ENCODE results near the gene CDCA4. TPM values are rescaled to one million over a fixed set of nuclear protein-coding genes. Genes with fewer than 3 reads are reported as not detected.
"Not testable (repeated sequence)": the region's sequence is repeated elsewhere in the genome, so short reads cannot be mapped to it uniquely, and the experiment has no call there.

Gene CDCA4
- total RNA-seq, 1 donor from 2014 or later: 32.3 TPM

DNA sequence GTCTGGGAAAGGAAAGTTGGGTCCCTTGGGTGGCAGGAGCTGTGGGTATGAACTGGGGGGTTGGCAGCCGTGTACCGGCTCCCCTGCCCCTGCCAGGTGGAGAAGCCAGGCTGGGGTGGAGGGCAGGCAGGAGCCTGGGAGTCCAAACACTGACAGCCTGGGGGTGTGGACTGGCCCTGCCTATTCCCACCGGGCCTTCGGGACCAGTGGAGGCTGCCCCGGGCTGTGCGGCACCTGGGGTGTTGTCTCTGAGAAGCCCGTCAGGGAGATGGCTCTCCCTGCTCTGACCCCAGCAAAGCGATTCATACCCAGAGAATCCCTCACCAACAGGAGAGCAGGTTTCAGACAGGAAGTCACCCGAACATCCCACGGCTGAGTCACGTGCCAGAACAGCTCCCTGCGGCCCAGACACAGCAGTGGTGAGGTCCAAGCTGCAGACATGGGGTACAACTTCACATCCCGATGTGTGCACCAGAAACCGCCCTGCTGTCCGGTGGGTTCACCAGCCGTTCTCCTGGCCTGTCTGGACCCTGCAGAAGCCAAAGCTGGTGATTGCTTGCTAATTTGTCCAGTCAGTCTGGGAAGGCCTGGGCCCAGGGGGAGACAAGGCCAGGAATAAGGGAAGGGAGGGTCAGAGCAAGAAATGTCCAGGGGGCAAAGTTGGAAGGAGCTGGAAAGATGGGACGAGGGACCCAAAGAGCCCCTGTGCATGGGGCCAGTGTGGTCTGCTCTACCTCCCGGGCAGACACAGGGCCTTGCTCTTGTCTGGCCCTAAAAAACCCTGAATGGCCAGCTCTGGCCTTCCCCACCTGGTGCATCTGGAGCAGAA, 46.5 kb upstream of the CDCA4 start:
- Mint-ChIP-seq H3K36me3 (no peaks in the 10 kb centered on the region), H3K27ac (no peak overlapping the region), H3K27me3 (ENCODE audit: low read depth) (peaks cover 7% of the 10 kb centered on the region), H3K9me3 (no peaks in the 10 kb centered on the region), H3K4me3 (no peak overlapping the region), H3K4me1 (peaks cover 4% of the 10 kb centered on the region)
- TF ChIP-seq, protein P1, sequence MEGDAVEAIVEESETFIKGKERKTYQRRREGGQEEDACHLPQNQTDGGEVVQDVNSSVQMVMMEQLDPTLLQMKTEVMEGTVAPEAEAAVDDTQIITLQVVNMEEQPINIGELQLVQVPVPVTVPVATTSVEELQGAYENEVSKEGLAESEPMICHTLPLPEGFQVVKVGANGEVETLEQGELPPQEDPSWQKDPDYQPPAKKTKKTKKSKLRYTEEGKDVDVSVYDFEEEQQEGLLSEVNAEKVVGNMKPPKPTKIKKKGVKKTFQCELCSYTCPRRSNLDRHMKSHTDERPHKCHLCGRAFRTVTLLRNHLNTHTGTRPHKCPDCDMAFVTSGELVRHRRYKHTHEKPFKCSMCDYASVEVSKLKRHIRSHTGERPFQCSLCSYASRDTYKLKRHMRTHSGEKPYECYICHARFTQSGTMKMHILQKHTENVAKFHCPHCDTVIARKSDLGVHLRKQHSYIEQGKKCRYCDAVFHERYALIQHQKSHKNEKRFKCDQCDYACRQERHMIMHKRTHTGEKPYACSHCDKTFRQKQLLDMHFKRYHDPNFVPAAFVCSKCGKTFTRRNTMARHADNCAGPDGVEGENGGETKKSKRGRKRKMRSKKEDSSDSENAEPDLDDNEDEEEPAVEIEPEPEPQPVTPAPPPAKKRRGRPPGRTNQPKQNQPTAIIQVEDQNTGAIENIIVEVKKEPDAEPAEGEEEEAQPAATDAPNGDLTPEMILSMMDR (IDR thresholded peaks at IDR 0.05; ENCODE audit: unreplicated experiment): no peak
- DNase-seq (ENCODE audit: low spot score in 2 of 2, unreplicated experiment in 2 of 2): no peak

DNA sequence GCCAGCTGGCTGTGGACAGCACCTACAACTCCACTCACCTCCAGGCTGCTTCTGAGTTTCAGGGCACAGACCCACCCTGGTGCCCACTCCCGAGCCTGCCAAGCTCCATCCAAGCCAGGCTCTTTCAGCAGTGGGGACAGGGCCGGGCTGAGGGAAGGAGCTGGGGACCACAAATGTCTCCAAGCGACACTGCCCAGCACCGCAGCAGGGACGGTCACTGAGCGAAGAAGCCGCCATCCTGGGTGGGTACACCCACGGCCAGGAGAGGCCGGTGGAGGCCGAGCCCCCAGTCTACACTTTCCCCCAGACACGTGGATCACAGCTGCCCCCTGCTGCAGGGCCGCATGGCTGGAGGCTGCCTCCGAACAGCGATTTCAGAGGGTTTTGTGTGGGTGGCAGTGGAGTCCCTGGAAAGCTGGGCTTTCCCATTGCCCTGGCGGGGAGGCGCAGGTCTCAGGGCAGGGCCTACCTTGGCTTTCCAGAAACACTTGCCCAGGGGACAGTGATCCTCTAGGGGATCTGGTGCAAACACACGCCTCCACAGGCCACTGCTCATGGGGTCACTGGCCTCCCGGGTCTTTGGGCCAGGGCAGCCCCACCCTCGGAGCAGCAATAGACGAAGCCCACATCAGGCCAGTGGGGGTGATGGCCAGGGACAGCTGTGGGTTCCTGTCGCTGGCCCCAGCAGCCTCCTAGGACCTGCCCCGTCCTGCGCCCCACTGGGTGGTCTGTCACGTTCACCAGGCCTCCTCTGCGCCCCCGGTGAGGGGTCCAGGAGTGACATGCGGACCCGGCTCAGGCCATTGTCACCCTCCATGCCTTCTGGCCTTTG, 45.6 kb upstream of the CDCA4 start:
- TF ChIP-seq, protein P1 (IDR thresholded peaks at IDR 0.05; ENCODE audit: unreplicated experiment): no peak
- no peak overlapping the region for H3K4me3 Mint-ChIP-seq
- H3K4me1 Mint-ChIP-seq: peaks cover 8% of the 10 kb centered on the region
- no peak for DNase-seq (ENCODE audit: low spot score in 2 of 2, unreplicated experiment in 2 of 2)
- peaks cover under 1% of the 10 kb centered on the region for H3K27me3 Mint-ChIP-seq (ENCODE audit: low read depth)
- H3K9me3 Mint-ChIP-seq: no peaks in the 10 kb centered on the region
- H3K36me3 Mint-ChIP-seq: no peaks in the 10 kb centered on the region
- no peak overlapping the region for H3K27ac Mint-ChIP-seq

DNA sequence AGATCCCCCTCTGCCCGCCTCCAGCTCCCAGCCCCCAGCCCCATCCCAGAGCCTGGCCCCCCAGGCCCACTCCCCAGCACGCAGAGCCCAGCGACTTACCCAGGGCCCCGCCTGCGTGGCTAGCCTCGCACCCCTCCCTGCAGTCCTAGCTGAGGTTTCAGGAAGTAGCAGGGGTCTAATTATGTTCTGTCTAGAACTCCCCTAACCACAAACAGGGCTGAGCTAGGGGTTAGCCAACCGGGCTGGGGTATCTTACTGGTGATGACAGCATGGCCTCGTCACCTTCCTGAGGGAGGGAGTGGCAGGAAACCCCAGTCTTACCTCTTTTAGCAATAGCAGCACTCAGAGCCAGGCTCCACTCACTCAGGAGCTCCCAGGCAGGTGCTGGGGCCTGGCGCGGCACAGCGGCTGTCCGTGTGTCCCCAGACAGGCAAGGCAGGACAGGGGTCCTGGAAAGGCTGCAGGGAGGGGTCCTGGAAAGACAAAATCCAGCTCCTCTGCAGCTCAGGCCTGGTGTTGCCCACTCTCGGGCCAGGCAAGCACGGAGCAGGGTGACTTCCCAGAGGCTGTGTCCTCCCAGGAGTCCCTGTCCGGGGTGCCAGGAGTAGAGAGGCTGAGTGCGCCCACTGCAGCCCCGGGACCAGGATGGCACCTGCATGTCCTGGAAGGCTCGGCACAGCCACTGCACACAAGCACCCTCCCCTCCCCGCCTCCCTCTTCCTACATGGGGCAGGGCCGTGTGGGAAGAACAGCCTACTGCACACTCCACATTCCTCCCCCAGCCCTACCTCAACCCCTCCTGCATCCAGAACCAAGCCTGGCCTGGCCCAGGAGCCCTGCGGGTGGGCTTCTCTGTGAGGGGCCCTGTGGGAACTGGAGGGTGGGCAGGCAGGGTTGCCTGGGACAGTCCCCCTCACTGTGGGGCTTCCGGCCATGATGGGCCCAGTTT, 44.7 kb upstream of the CDCA4 start, which contains the start of gene GPR132:
TSS of gene GPR132 (minus strand) at position 151 of the 949 bp plus-strand sequence. CDS start 10,010 bp downstream, outside the sequence.
- TF ChIP-seq, protein P1 (IDR thresholded peaks at IDR 0.05; ENCODE audit: unreplicated experiment): no peak
- peaks cover 11% of the 10 kb centered on the region for H3K4me1 Mint-ChIP-seq
- no peaks in the 10 kb centered on the region for H3K27me3 Mint-ChIP-seq (ENCODE audit: low read depth)
- no peaks in the 10 kb centered on the region for H3K9me3 Mint-ChIP-seq
- no peaks in the 10 kb centered on the region for H3K36me3 Mint-ChIP-seq
- H3K27ac Mint-ChIP-seq: no peak within 1 kb of the TSS
- no peak for DNase-seq (ENCODE audit: low spot score in 2 of 2, unreplicated experiment in 2 of 2)
- no peak within 1 kb of the TSS for H3K4me3 Mint-ChIP-seq

DNA sequence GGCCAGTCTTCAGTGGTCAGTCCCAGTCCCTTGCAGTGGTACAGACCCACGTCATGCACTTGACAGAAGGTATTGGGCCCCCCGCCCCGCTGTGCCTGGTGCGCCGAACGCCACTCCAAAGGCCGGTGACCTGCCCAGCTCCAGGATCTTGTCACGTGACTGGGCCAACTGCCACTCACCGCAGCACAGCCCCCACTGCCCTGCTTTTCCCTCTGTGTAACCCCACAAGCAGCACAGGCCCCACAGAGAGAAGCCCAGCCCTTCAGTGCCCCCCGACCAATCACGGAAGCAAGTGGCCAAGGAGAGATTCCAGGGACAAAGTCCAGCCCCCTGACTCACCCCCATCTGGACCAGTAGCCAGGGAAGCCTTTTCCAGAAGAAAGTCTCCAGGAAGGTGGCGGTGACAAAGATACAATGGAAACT, 43.8 kb upstream of the CDCA4 start:
- no peaks in the 10 kb centered on the region for H3K27me3 Mint-ChIP-seq (ENCODE audit: low read depth)
- DNase-seq (ENCODE audit: low spot score in 2 of 2, unreplicated experiment in 2 of 2): no peak
- TF ChIP-seq, protein P1 (IDR thresholded peaks at IDR 0.05; ENCODE audit: unreplicated experiment): no peak
- no peaks in the 10 kb centered on the region for H3K36me3 Mint-ChIP-seq
- no peak overlapping the region for H3K4me3 Mint-ChIP-seq
- H3K27ac Mint-ChIP-seq: no peak overlapping the region
- peaks cover 18% of the 10 kb centered on the region for H3K4me1 Mint-ChIP-seq
- H3K9me3 Mint-ChIP-seq: no peaks in the 10 kb centered on the region

DNA sequence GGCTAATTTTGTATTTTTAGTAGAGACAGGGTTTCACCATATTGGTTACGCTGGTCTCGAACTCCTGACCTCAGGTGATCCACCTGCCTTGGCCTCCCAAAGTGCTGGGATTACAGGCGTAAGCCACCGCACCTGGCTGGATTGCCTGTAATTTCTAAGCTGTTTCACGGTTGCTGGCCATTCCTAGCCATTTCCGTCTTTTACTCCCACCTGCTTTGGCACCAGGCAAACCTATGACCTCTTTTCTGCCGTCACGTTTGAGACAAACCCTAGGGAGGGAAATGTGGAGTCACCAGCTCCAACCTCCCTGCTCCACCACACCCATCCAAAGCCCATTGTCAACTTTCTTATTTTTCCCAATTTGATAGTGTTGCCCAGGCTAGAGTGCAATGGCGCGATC, 43.1 kb upstream of the CDCA4 start:
- Mint-ChIP-seq H3K27me3 (ENCODE audit: low read depth) (no peaks in the 10 kb centered on the region), H3K36me3 (no peaks in the 10 kb centered on the region), H3K9me3 (no peaks in the 10 kb centered on the region), H3K4me1 (peaks cover 25% of the 10 kb centered on the region), H3K4me3 (no peak overlapping the region), H3K27ac (no peak overlapping the region)
- TF ChIP-seq, protein P1 (IDR thresholded peaks at IDR 0.05; ENCODE audit: unreplicated experiment): no peak
- DNase-seq (ENCODE audit: low spot score in 2 of 2, unreplicated experiment in 2 of 2): no peak

DNA sequence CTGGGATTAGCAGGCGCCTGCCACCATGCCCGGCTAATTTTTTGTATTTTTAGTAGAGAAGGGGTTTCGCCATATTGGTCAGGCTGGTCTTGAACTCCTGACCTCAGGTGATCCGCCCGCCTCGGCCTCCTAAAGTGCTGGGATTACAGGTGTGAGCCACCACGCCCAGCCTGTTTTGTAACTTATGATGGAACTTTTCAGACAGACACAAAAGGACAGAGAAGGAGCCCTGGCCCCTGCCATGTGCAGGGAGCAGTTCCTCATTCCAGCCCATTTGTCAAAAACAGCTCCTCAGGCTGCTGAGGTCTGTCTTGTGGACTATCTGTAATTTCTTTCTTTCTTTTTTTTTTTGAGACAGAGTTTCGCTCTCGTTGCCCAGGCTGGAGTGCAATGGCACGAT, 42.6 kb upstream of the CDCA4 start:
- not testable (repeated sequence) for H3K27me3 Mint-ChIP-seq (ENCODE audit: low read depth); H3K4me3 Mint-ChIP-seq; H3K27ac Mint-ChIP-seq; H3K36me3 Mint-ChIP-seq; H3K9me3 Mint-ChIP-seq; DNase-seq (ENCODE audit: low spot score in 2 of 2, unreplicated experiment in 2 of 2)
- H3K4me1 Mint-ChIP-seq: peaks cover 25% of the 10 kb centered on the region
